Activated CD4-positive, alpha-beta T cell treated with anti-CD3 and anti-CD28 coated beads, Interleukin-2, amount 10 ng/mL, durations not matched to agents 24 days and 14 days (primary cell): ENCODE measurements around the gene LUC7L3. TPM values are rescaled to one million over a fixed set of nuclear protein-coding genes. Genes with fewer than 3 reads are reported as not detected.

Experiments
- DNase-seq: peaks from one replicate; pipeline ENCODE4 v3.0.0; 2022
- H3K27ac Mint-ChIP-seq: one replicate; pipeline ENCODE4 v1.8.0; 2022; ENCODE audit warnings: mild to moderate bottlenecking, mixed read lengths
- H3K27me3 Mint-ChIP-seq: one replicate; pipeline ENCODE4 v1.8.0; 2022; ENCODE audit warnings: mixed read lengths
- H3K36me3 Mint-ChIP-seq: one replicate; pipeline ENCODE4 v1.8.0; 2022; ENCODE audit warnings: low read depth, mild to moderate bottlenecking, mixed read lengths
- H3K4me1 Mint-ChIP-seq: one replicate; pipeline ENCODE4 v1.8.0; 2021; ENCODE audit warnings: mixed read lengths
- H3K4me3 Mint-ChIP-seq: one replicate; pipeline ENCODE4 v1.8.0; 2022; ENCODE audit warnings: mild to moderate bottlenecking, moderate library complexity, mixed read lengths
- H3K9me3 Mint-ChIP-seq: one replicate; pipeline ENCODE4 v1.8.0; 2021; ENCODE audit warnings: mixed read lengths
- intact Hi-C: fragments of 100-400 bp; cut with micrococcal nuclease; formaldehyde crosslinking; loops from one replicate; pipeline ENCODE4 v1.15.1; 2023
- total RNA-seq: library from RNA; stranded (reverse); gene quantifications from 2 replicates; pipeline ENCODE4 v1.2.3, GENCODE V29; 2022

The LUC7L3 gene
- total RNA-seq, 1 donor from 2014 or later = 125 TPM

- no peaks in the 10 kb centered on the region for H3K4me1 Mint-ChIP-seq
- DNase-seq = no peak
- intact Hi-C loops = no loop called here
- H3K27me3 Mint-ChIP-seq = peaks cover 31% of the 10 kb centered on the region
- H3K27ac Mint-ChIP-seq = no peak overlapping the region
- no peak overlapping the region for H3K4me3 Mint-ChIP-seq
- H3K9me3 Mint-ChIP-seq = no peaks in the 10 kb centered on the region
- H3K36me3 Mint-ChIP-seq = no peaks in the 10 kb centered on the region
Observed at GRCh38 chr17:50766222-50767023, 47.0 kb downstream of the LUC7L3 start.

- intact Hi-C loops = no loop called here
- no peaks in the 10 kb centered on the region for H3K36me3 Mint-ChIP-seq
- no peak overlapping the region for H3K27ac Mint-ChIP-seq
- peaks cover 30% of the 10 kb centered on the region for H3K27me3 Mint-ChIP-seq
- H3K4me1 Mint-ChIP-seq = no peaks in the 10 kb centered on the region
- DNase-seq = no peak
- H3K9me3 Mint-ChIP-seq = no peaks in the 10 kb centered on the region
- no peak overlapping the region for H3K4me3 Mint-ChIP-seq
Observed at GRCh38 chr17:50767030-50767429, 47.6 kb downstream of the LUC7L3 start.

GRCh38 chr17:50767446-50767845 lies 48.0 kb downstream of the LUC7L3 start, which contains the start of gene ANKRD40CL:
ANKRD40CL (minus strand) TSS chr17:50767518; CDS start chr17:50766913, 605 bp downstream.
- Mint-ChIP-seq H3K9me3 (no peaks in the 10 kb centered on the region), H3K27me3 (peaks cover 29% of the 10 kb centered on the region), H3K36me3 (no peaks in the 10 kb centered on the region), H3K4me1 (no peaks in the 10 kb centered on the region), H3K27ac (peak within 1 kb of the TSS; percentile 39), H3K4me3 (no peak within 1 kb of the TSS)
- DNase-seq = no peak
- intact Hi-C loops = no loop called here

DNA sequence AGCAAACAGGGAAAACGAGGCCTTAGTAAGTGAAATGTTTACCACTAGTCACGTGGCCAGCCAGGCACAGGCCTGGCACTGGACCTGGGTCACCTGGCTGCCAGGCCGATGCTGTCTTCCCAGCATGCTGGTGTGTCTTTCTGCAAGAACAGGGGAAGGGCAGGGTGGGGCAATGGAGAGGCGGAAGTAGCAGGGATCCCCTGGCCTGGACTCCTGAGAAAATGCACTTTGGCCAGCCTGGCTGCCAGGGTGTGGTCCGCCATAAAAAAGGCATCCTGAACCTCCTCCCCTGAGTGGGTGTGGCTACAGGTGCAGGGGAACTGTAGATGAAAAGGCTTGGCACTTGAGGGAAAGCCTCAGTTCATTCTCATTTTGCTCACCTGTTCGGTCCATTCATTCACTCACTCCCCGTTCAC lies 49.0 kb downstream of the LUC7L3 start:
- H3K36me3 Mint-ChIP-seq = no peaks in the 10 kb centered on the region
- no peak for DNase-seq
- peaks cover 24% of the 10 kb centered on the region for H3K27me3 Mint-ChIP-seq
- no peaks in the 10 kb centered on the region for H3K4me1 Mint-ChIP-seq
- H3K9me3 Mint-ChIP-seq = no peaks in the 10 kb centered on the region
- H3K4me3 Mint-ChIP-seq = no peak overlapping the region
- H3K27ac Mint-ChIP-seq = no peak overlapping the region
- intact Hi-C loops = no loop called here

DNA sequence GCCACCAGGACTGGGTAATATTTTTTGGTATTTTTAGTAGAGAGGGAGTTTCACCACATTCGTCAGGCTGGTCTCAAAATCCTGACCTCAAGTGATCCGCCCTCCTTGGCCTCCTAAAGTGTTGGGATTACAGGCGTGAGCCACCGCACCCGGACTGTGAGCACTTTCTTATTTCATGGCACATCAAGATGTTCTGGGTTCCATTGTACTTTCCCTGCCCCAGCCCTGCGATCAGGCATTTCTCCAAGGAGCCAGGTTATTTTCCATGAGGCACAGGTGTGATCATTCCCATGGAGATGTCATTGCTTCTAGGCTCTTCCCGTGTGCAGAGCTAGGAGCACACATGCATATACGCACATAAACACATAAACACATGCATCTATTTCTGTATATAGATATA lies 50.5 kb downstream of the LUC7L3 start:
- Mint-ChIP-seq H3K4me1 (no peaks in the 10 kb centered on the region), H3K27ac (no peak overlapping the region), H3K4me3 (no peak overlapping the region), H3K36me3 (no peaks in the 10 kb centered on the region), H3K27me3 (peaks cover 23% of the 10 kb centered on the region), H3K9me3 (no peaks in the 10 kb centered on the region)
- intact Hi-C loops = no loop called here
- DNase-seq = no peak

DNA sequence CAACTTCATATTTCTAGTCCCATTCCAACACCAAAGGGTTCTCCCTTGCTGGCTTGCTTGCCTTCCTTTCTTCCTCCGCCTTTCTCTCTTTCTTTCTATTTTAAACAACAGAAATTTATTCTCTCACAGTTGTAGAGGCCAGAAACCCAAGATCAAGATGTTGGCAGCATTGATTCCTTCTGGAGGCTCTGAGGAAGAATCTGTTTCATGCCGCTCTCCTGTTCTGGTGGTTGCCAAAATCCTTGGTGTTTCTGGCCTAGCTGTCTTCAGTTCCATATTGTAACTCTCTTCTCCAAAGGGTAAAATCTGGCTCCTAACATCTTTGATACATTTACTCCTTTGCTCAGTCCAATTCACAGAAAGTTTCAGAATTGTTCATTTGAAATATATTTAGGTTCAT lies 50.9 kb downstream of the LUC7L3 start:
- Mint-ChIP-seq H3K4me3 (no peak overlapping the region), H3K27me3 (peaks cover 23% of the 10 kb centered on the region), H3K36me3 (no peaks in the 10 kb centered on the region), H3K27ac (no peak overlapping the region), H3K9me3 (no peaks in the 10 kb centered on the region), H3K4me1 (no peaks in the 10 kb centered on the region)
- intact Hi-C loops = no loop called here
- DNase-seq = no peak

- intact Hi-C loops = no loop called here
- Mint-ChIP-seq H3K4me1 (no peaks in the 10 kb centered on the region), H3K36me3 (no peaks in the 10 kb centered on the region), H3K9me3 (no peaks in the 10 kb centered on the region), H3K27me3 (peaks cover 21% of the 10 kb centered on the region), H3K27ac (no peak overlapping the region), H3K4me3 (no peak overlapping the region)
- no peak for DNase-seq
Observed at GRCh38 chr17:50771991-50772785, 52.8 kb downstream of the LUC7L3 start.

DNA sequence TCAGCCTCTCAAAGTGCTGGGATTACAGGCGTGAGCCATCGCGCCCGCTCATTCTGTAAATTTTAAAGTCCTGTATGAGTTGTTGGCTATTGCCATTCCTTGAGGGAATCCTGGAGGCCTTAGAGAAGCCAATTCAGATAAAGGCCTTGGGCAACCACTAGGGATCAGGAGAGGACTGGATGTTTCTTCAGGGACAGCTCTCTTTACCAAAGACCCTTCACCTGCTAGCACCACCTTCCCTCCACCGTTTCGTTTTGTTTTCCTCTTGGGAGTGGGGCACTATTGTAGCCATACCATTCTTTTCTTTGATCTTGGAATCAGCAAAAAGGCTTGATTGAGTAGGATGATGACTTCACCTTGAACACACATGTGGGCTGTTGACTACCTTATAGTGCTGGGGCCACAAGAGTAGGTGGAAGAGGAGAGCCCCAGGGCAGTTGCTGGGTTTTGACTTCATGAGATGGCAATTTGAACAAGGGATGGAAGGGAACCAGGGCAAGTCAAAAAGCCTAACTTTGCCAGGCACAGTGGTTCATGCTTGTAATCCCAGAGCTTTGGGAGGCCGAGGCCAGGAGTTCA lies 54.9 kb downstream of the LUC7L3 start:
- Mint-ChIP-seq H3K27ac (no peak overlapping the region), H3K9me3 (no peaks in the 10 kb centered on the region), H3K36me3 (no peaks in the 10 kb centered on the region), H3K4me1 (peaks cover under 1% of the 10 kb centered on the region), H3K4me3 (no peak overlapping the region), H3K27me3 (peaks cover 18% of the 10 kb centered on the region)
- DNase-seq = no peak
- intact Hi-C loops = no loop called here

- no peak for DNase-seq
- no peaks in the 10 kb centered on the region for H3K36me3 Mint-ChIP-seq
- no peaks in the 10 kb centered on the region for H3K9me3 Mint-ChIP-seq
- intact Hi-C loops = no loop called here
- H3K27ac Mint-ChIP-seq = no peak overlapping the region
- H3K4me1 Mint-ChIP-seq = peaks cover 10% of the 10 kb centered on the region
- H3K4me3 Mint-ChIP-seq = no peak overlapping the region
- peaks cover 17% of the 10 kb centered on the region for H3K27me3 Mint-ChIP-seq
Observed at GRCh38 chr17:50775926-50776325, 56.5 kb downstream of the LUC7L3 start.

- H3K9me3 Mint-ChIP-seq = no peaks in the 10 kb centered on the region
- H3K4me3 Mint-ChIP-seq = no peak overlapping the region
- no peak for DNase-seq
- no peak overlapping the region for H3K27ac Mint-ChIP-seq
- H3K36me3 Mint-ChIP-seq = no peaks in the 10 kb centered on the region
- peaks cover 12% of the 10 kb centered on the region for H3K4me1 Mint-ChIP-seq
- H3K27me3 Mint-ChIP-seq = peaks cover 24% of the 10 kb centered on the region
- intact Hi-C loops = no loop called here
Observed at GRCh38 chr17:50778471-50778870, 59.1 kb downstream of the LUC7L3 start.

GRCh38 chr17:50778988-50779387 lies 59.6 kb downstream of the LUC7L3 start:
- Mint-ChIP-seq H3K36me3 (no peaks in the 10 kb centered on the region), H3K9me3 (no peaks in the 10 kb centered on the region), H3K27me3 (peaks cover 23% of the 10 kb centered on the region), H3K4me1 (peaks cover 12% of the 10 kb centered on the region), H3K4me3 (no peak overlapping the region), H3K27ac (no peak overlapping the region)
- no peak for DNase-seq
- intact Hi-C loops = no loop called here

GRCh38 chr17:50779747-50780353 lies 60.4 kb downstream of the LUC7L3 start:
- Mint-ChIP-seq H3K27ac (peak overlapping the region; percentile 48), H3K4me1 (peaks cover 12% of the 10 kb centered on the region), H3K9me3 (no peaks in the 10 kb centered on the region), H3K27me3 (peaks cover 22% of the 10 kb centered on the region), H3K36me3 (no peaks in the 10 kb centered on the region), H3K4me3 (peak overlapping the region; percentile 32)
- intact Hi-C loops = loop anchor here (2.0 to 10.0 kb wide), 3 partner anchors 37 to 365 kb away; partner anchors contain the start of gene SPATA20
- peak; percentile 89 for DNase-seq

- H3K4me1 Mint-ChIP-seq = peaks cover 12% of the 10 kb centered on the region
- no peaks in the 10 kb centered on the region for H3K9me3 Mint-ChIP-seq
- peaks cover 19% of the 10 kb centered on the region for H3K27me3 Mint-ChIP-seq
- no peak for DNase-seq
- intact Hi-C loops = loop anchor here (2.0 to 10.0 kb wide), 3 partner anchors 36 to 364 kb away; partner anchors contain the start of gene SPATA20
- H3K27ac Mint-ChIP-seq = no peak overlapping the region
- H3K4me3 Mint-ChIP-seq = peak overlapping the region; percentile 53
- no peaks in the 10 kb centered on the region for H3K36me3 Mint-ChIP-seq
Observed at GRCh38 chr17:50781167-50781566, 61.8 kb downstream of the LUC7L3 start.
